GM19455 (cell line): ENCODE data around the gene CCDC38.

ENCODE experiments used
- ATAC-seq: cut with Tn5 transposase; IDR thresholded peaks from one replicate; pipeline ENCODE4 v1.9.1; 2021; ENCODE audit not compliant: unreplicated experiment

The CCDC38 gene

DNA sequence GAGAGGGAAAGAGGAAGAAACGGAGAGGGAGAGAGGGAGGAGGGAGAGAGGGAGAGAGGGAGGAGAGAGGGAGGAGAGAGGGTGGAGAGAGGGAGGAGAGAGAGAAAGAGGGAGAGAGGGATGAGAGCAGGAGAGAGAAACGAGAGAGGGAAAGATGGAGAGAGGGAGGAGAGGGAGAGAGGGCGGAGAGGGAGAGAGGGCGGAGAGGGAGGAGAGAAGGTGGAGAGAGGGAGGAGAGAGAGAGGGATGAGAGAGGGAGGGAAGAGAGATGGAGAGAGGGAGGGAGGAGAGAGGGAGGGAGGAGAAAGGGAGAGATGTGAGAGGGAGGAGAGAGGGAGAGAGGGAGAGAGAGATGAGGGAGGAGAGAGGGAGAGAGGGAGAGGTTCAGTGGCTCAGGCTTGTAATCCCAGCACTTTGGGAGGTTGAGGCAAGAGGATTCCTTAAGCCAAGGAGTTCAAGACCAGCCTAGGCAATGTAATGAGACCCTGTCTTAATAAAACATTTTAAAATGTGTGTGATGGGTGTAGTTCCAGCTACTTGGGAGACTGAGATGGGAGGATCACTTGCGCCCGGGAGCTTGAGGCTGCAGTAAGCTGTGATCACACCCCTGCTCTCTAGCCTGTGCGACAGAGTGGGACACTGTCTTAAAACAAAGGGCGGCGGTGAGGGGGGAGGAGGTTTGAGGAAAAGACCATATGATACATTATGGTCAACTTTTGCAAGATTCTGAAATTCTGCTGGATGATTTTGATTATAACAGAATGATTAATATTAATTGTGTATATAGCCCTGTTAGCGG, 105.0 kb downstream of the CCDC38 start:
- no peak for ATAC-seq

DNA sequence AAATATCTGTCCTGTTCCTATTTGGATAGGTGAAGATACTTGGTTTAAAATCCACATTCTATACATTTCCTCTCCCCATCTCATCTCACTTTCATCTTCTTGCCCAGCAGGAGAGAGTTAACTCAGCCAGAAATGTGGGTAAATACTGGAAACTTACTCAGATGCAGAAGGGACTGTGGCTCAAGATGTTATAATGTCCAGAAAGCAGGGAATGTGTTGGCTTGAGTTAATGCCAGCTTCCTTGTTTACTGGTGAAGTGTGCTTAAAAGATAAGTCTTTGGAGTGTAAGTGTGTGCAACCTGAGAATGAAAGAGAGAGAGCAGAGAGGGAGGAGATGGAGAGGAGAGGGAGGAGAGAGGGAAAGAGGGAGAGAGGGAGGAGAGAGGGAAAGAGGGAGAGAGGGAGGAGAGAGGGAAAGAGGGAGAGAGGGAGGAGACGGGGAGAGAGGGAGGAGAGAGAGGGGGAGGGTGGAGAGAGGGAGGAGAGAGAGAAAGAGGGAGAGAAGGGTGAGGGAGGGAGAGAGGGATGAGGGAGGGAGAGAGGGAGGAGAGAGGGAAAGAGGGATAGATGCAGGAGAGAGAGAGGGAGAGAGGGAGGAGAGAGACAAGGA, 105.7 kb downstream of the CCDC38 start:
- ATAC-seq, result no peak

DNA sequence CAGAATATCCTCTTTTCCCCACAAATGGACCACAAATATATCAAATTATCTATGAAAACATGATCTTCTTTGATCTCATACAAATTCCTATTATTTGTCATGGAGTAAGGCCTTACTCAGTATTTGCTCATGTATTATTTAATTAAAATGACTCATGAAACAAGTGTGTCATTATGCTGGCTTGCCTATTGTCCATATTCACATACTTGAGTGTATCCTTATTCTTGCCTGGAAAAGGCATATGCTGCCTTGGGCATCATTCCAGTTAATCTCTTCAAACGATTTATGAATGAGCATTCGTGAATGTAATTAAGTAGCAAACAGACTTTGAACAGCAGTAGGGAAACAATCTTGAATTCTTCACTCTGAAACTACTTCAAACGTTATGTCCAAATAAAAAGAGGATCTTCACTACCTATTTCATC, 106.2 kb downstream of the CCDC38 start:
- no peak for ATAC-seq

DNA sequence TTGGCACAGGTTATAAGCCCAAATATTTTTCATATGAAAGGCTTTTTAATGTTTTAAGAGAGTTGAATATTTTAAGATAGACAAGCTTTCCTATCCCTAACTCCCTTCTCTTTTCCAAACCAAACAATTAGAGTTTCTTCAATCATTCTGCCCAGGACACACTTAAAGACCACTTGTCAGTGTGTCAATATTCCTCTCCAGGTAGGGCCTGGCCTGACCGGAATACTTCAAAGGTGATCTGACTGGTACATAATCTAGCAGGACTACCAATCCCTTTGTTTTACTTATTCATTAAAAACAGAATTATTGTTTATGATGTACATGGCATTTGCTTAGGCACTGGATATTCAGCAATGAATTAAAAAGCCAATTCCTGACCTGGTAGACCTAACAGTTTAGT, 107.8 kb downstream of the CCDC38 start:
- no peak for ATAC-seq

DNA sequence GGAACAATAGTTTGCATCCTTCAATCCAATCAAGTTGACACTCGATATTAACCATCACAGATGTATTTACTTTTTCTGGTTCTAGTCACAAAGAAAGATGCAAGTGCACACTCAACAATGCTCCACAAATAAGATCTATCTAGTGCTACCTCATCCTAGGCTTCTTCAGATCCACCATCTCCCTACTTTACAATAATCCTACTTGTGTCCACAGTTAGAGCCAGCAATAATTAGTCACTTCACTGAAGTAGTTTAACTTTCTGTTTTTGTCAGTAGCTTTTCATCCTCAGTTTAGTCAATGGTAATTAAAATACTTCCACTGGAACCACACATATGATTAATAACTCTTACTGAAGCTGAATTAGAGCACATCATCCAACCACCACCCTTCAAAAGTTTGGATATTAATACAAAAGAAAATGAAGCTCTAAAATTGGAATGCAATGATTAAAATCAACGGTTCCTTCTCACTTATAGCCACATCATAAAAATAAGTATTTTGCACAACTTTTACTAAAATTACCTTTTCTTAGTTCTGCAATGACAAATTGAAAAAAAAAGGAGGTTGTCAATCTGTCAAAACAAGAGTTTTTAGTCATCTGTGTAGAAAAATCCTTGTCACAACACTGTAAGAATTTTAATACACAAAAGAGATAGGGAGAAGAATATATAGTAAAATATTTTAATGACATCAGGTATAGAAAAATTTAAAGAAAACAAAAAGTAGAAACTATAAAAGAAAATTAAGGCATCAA, 111.9 kb downstream of the CCDC38 start:
- no peak for ATAC-seq

DNA sequence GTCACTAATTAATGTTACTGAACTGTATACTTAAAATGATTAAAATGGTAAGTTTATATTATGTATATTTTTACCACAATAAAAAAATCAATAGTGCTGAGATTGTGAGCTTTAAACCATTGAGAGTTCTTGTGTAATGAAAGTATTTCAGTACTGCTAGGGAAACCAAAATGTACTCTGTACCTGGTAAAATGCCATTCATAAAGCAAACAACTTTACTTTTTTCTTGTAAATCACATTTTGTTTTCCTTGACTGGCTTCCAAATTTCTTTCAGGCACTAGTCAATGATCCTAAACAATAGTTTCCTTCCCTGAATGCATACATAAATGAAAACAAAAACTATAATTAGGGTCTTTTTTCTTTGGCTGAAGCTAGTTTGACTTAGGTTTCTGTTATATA, 113.0 kb downstream of the CCDC38 start:
- ATAC-seq, result no peak

DNA sequence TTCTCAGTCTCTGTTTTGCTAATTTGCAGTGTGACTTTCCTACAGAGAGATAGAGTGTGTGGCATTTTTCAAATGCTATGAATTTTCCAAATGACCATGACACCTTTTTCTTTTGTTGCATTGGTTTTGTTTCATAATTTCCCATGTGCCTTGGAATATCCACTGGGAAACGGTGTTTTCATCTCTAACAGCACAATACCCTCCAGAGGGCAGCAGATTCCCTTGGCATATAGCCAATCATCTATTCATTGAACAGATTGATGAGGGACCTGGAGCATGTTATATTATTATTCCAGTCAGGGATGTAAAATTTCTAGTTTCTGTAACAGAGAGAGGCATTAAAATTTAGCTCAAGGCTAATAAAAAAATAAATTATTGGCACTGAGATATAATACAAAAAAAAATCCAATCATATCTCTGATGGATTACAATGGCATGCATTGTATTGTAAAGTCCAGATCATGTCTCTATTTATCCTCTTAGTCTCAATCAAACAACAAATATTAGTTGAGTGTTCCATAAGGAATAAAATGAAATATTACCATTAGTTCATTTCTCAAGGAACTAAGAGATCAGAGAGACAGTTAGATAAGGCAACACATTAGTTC, 122.2 kb downstream of the CCDC38 start:
- ATAC-seq, result no peak
